Muscle of leg (tissue), 11 donors: ENCODE results near the gene FREM3. TPM values are rescaled to one million over a fixed set of nuclear protein-coding genes. Genes with fewer than 3 reads are reported as not detected.
A peak's percentile ranks its signal among the peaks of the same experiment; 100 is the strongest.

ENCODE experiments used
- DNase-seq: peaks from one replicate; pipeline ENCODE4 v3.0.0; 2013
- H3K27ac ChIP-seq: one replicate; pipeline ENCODE4 v1.5.1; 2013; ENCODE audit warnings: mild to moderate bottlenecking, low read length, control low read depth
- H3K27me3 ChIP-seq: one replicate; pipeline ENCODE4 v1.6.1; 2013; ENCODE audit warnings: low read length; ENCODE audit not compliant: control insufficient read depth, insufficient read depth
- H3K36me3 ChIP-seq: one replicate; pipeline ENCODE4 v1.6.1; 2013; ENCODE audit warnings: low read length; ENCODE audit not compliant: control insufficient read depth, insufficient read depth
- H3K4me1 ChIP-seq: one replicate; pipeline ENCODE4 v1.6.1; 2013; ENCODE audit warnings: low read length; ENCODE audit not compliant: control insufficient read depth, insufficient read depth
- H3K4me3 ChIP-seq: one replicate; pipeline ENCODE4 v1.5.1; 2013; ENCODE audit warnings: low read length, control low read depth
- H3K9me3 ChIP-seq: replicated peaks from 2 replicates; pipeline ENCODE4 v1.6.1; 2013; ENCODE audit warnings: low read depth, low read length; ENCODE audit not compliant: control insufficient read depth
- WGBS: methylation state at CpG from one replicate; pipeline ENCODE4 v1.1.5; 2013; ENCODE audit warnings: missing lambda C conversion rate; ENCODE audit not compliant: insufficient coverage; 5-methylcytosine and 5-hydroxymethylcytosine counted together
- polyA plus RNA-seq, 8 donors: library from polyadenylated mRNA; unstranded; fragments of 120-200 nt; gene quantifications; one replicate each; pipeline versions ENCODE4 v1.2.1 to v1.2.3, GENCODE V29; 2013; ENCODE audit warnings: inconsistent platforms in 1 of 8, low replicate concordance in 1 of 8; ENCODE audit not compliant: insufficient read length in 8 of 8, insufficient read depth in 1 of 8
- total RNA-seq: library from RNA; stranded (reverse); fragments of 120-200 nt; gene quantifications from one replicate; pipeline ENCODE4 v1.2.4, GENCODE V29; 2013

FREM3 gene
- total and polyA plus RNA-seq, 9 donors: 0.05 to 0.64 (median 0.15) TPM

GRCh38 chr4:143597276-143597675 lies 103.2 kb downstream of the FREM3 start:
- H3K36me3 ChIP-seq: no peaks in the 10 kb centered on the region
- no peak overlapping the region for H3K4me3 ChIP-seq
- DNase-seq: peak; percentile 68
- H3K27ac ChIP-seq: no peak overlapping the region
- no peaks in the 10 kb centered on the region for H3K4me1 ChIP-seq
- no peaks in the 10 kb centered on the region for H3K9me3 ChIP-seq
- H3K27me3 ChIP-seq: no peaks in the 10 kb centered on the region
- WGBS: no CpG with 5 or more reads among the region's 3 CpGs

- Histone ChIP-seq H3K4me3 (no peak overlapping the region), H3K9me3 (peaks cover 12% of the 10 kb centered on the region), H3K27me3 (no peaks in the 10 kb centered on the region), H3K4me1 (no peaks in the 10 kb centered on the region), H3K27ac (no peak overlapping the region), H3K36me3 (no peaks in the 10 kb centered on the region)
- no peak for DNase-seq
Observed at GRCh38 chr4:143587703-143588102, 112.8 kb downstream of the FREM3 start.

DNA sequence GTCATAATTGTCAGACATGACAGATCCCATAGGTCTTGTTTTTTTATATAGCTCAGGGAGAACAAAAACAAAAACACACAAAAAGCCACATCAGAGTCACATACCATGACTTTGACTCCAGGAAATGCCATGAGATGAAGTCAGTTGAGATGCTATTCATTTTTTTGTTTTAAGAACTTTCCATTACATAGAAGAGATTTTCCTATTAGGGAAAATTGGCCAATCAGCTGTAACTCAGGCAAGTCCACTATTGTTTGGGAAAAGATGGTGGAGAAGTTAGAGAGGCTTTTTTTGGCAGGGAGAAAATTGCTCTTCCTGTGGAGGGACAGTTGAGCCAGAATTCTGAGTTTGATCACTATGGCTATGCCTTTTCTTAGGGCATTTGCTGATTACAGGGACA lies 114.4 kb downstream of the FREM3 start:
- Histone ChIP-seq H3K4me1 (peaks cover 3% of the 10 kb centered on the region), H3K4me3 (no peak overlapping the region), H3K9me3 (peaks cover 22% of the 10 kb centered on the region), H3K27me3 (no peaks in the 10 kb centered on the region), H3K27ac (no peak overlapping the region), H3K36me3 (no peaks in the 10 kb centered on the region)
- DNase-seq: peak; percentile 25

- no peak for DNase-seq
- WGBS: 80% methylated on average over 1 of the region's 6 CpGs
- Histone ChIP-seq H3K9me3 (peaks cover 22% of the 10 kb centered on the region), H3K4me1 (peaks cover 3% of the 10 kb centered on the region), H3K27ac (no peak overlapping the region), H3K36me3 (no peaks in the 10 kb centered on the region), H3K27me3 (no peaks in the 10 kb centered on the region), H3K4me3 (no peak overlapping the region)
Observed at GRCh38 chr4:143585548-143585947, 114.9 kb downstream of the FREM3 start.

DNA sequence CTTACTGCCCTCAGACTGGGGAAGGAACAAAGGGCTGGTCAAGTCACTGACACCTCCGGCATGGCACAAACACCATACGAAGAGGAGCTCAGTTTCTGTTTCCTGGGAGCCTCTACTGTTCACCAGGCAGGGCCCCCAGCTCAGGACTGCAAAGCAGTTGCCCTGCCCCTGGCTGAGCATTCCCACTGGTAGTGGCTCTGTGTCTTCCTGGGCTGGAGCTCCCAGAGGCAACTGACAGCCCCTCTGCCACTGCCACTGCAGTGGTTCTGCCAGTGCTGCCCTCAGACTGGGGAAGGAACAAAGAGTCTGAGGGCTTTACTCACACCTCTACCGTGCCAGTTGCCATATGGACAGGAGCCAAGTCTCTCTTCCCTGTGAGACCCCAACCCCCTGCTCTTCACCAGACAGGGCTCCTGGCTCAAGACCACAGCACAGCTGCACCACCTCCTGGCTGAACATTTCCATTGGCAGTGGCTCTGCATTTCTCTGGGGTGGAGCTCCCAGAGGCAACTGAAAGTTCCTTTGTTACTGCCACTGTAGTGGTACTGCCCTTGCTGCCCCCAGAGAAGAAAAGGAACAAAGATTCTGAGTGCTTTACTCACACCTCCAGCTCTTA lies 119.0 kb downstream of the FREM3 start:
- Histone ChIP-seq H3K27ac (no peak overlapping the region), H3K27me3 (no peaks in the 10 kb centered on the region), H3K36me3 (no peaks in the 10 kb centered on the region), H3K4me1 (peaks cover 3% of the 10 kb centered on the region), H3K9me3 (peaks cover 22% of the 10 kb centered on the region), H3K4me3 (no peak overlapping the region)
- DNase-seq: no peak
- 69% methylated on average over 3 of the region's 3 CpGs for WGBS

DNA sequence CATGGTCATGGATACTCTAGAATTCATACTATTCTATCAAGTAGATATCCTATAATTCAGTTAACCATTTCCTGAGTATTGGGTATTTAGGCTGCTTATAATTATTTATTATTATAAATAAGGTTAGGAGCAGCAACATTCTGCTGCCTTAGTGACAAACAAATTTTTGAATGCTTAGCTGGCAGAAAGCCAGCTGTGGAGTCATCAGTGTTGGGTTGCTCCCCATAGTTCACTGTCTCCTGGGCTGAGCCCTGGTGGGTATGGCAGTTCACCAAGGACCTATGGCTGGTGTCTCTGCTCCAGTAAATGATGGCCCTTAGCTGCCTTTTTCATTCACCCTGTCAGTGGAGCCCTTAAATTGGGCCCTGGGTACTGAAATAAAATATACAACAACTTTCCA lies 125.1 kb downstream of the FREM3 start:
- Histone ChIP-seq H3K36me3 (no peaks in the 10 kb centered on the region), H3K27me3 (no peaks in the 10 kb centered on the region), H3K27ac (no peak overlapping the region), H3K4me3 (no peak overlapping the region), H3K4me1 (no peaks in the 10 kb centered on the region), H3K9me3 (no peaks in the 10 kb centered on the region)
- no peak for DNase-seq

GRCh38 chr4:143564472-143564871 lies 136.0 kb downstream of the FREM3 start:
- Histone ChIP-seq H3K27ac (no peak overlapping the region), H3K27me3 (peaks cover 5% of the 10 kb centered on the region), H3K9me3 (no peaks in the 10 kb centered on the region), H3K4me1 (peaks cover 5% of the 10 kb centered on the region), H3K36me3 (no peaks in the 10 kb centered on the region), H3K4me3 (no peak overlapping the region)
- no peak for DNase-seq
- WGBS: no CpG with 5 or more reads among the region's 2 CpGs

GRCh38 chr4:143559757-143560147 lies 140.7 kb downstream of the FREM3 start:
- Histone ChIP-seq H3K27ac (no peak overlapping the region), H3K4me3 (peak overlapping the region; percentile 53), H3K27me3 (peaks cover 5% of the 10 kb centered on the region), H3K36me3 (peaks cover 7% of the 10 kb centered on the region), H3K4me1 (peaks cover 5% of the 10 kb centered on the region), H3K9me3 (no peaks in the 10 kb centered on the region)
- WGBS: 62% methylated on average over 10 of the region's 17 CpGs
- DNase-seq: peak; percentile 14

DNA sequence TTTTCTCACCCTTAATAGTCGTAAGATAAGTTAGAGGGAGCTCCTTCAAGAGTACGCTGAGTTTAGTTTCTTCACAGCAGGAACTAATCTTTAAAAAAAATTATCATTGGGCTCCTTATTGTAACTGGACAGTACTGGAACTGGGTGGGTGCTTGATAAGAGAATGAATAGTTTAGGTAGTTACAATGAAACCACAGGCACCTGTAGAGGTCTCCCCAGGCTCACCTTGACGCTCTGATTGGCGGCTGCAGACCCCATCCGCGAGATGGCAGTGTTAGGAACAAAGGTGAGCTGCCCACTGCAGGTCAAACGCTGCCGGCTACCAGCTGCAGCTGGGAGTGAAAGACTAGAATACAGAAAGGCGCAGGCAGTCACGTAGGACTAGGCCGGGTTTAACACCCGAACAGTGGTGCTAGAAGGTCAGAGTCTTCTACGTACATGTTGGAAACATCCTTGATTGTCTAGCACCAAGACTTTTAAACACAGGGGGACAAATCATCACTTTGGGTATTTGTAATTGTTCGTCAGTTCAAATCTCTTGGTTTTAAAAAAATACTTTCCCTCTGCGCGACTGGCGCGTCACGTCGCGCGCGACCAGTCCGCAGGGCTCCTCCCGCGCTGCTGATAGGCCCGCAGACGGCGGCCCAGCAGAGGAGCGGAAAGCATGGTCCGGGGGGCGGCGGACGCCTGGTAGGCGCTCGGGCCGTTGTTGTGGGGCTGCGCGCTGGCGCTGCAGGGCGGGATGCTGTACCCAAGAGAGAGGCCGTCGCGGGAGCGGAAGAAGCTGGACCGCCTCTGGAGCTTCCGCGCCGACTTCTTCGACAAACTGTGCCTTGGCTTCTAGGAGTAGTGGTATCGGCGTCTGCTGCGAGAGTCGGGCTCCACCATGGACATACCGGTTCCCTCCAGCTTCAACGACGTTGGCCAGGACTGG lies 141.4 kb downstream of the FREM3 start:
- peak overlapping the region; percentile 53 for H3K4me3 ChIP-seq
- H3K9me3 ChIP-seq: no peaks in the 10 kb centered on the region
- H3K4me1 ChIP-seq: peaks cover 5% of the 10 kb centered on the region
- 4% methylated on average over 53 of the region's 57 CpGs for WGBS
- peak; percentile 91 for DNase-seq
- H3K36me3 ChIP-seq: peaks cover 8% of the 10 kb centered on the region
- peaks cover 5% of the 10 kb centered on the region for H3K27me3 ChIP-seq
- H3K27ac ChIP-seq: peak overlapping the region; percentile 62

GRCh38 chr4:143558286-143558685 lies 142.2 kb downstream of the FREM3 start:
- H3K4me3 ChIP-seq: no peak overlapping the region
- H3K36me3 ChIP-seq: peaks cover 8% of the 10 kb centered on the region
- H3K9me3 ChIP-seq: no peaks in the 10 kb centered on the region
- peak; percentile 9 for DNase-seq
- peaks cover 5% of the 10 kb centered on the region for H3K27me3 ChIP-seq
- WGBS: 88% methylated on average over 1 of the region's 2 CpGs
- H3K4me1 ChIP-seq: peaks cover 5% of the 10 kb centered on the region
- no peak overlapping the region for H3K27ac ChIP-seq
